ENCODE data around the gene NELFE.
"Not testable (repeated sequence)": the region's sequence is repeated elsewhere in the genome, so short reads cannot be mapped to it uniquely, and the experiment has no call there.

NELFE gene

GRCh38 chr6:31948306-31948705 lies 10.5 kb downstream of the NELFE start:
- DNase-seq = no peak

GRCh38 chr6:31947864-31948263 lies 10.9 kb downstream of the NELFE start:
- DNase-seq = no peak

- no peak for DNase-seq
Measured at GRCh38 chr6:31947070-31947675, 11.6 kb downstream of the NELFE start.

GRCh38 chr6:31946370-31946885 lies 12.3 kb downstream of the NELFE start:
- no peak for DNase-seq

- DNase-seq = peak; percentile 80
Measured at GRCh38 chr6:31945507-31946369, 13.0 kb downstream of the NELFE start, which contains the start of gene CFB. Gene CFB, plus strand, starts transcription at chr6:31946095. Its CDS starts 127 bp downstream, at chr6:31946222.

GRCh38 chr6:31945154-31945506 lies 13.6 kb downstream of the NELFE start:
- DNase-seq = no peak

- no peak for DNase-seq
Measured at GRCh38 chr6:31943742-31944141, 15.0 kb downstream of the NELFE start.

GRCh38 chr6:31940256-31940664 lies 18.5 kb downstream of the NELFE start:
- DNase-seq = peak; percentile 29

GRCh38 chr6:31935823-31936222 lies 22.9 kb downstream of the NELFE start:
- DNase-seq = no peak

- DNase-seq = no peak
Measured at GRCh38 chr6:31935021-31935420, 23.8 kb downstream of the NELFE start.

GRCh38 chr6:31933537-31933936 lies 25.2 kb downstream of the NELFE start:
- no peak for DNase-seq

- DNase-seq = not testable (repeated sequence)
Measured at GRCh38 chr6:31932137-31932536, 26.6 kb downstream of the NELFE start.

- no peak for DNase-seq
Measured at GRCh38 chr6:31930962-31931361, 27.8 kb downstream of the NELFE start.

GRCh38 chr6:31928672-31928939 lies 30.2 kb downstream of the NELFE start:
- no peak for DNase-seq

GRCh38 chr6:31927863-31928671 lies 30.7 kb downstream of the NELFE start:
- no peak for DNase-seq

GRCh38 chr6:31927242-31927862 lies 31.4 kb downstream of the NELFE start, which contains the start of gene C2:
Gene C2, plus strand, starts transcription at chr6:31927717. Its CDS starts 36 bp downstream, at chr6:31927753.
- no peak for DNase-seq

GRCh38 chr6:31922942-31923341 lies 35.8 kb downstream of the NELFE start:
- DNase-seq = no peak

GRCh38 chr6:31920811-31921210 lies 38.0 kb downstream of the NELFE start:
- DNase-seq = no peak

GRCh38 chr6:31919624-31920303 lies 39.0 kb downstream of the NELFE start:
- no peak for DNase-seq

GRCh38 chr6:31918069-31918720 lies 40.6 kb downstream of the NELFE start:
- DNase-seq = no peak

GRCh38 chr6:31915756-31916155 lies 43.0 kb downstream of the NELFE start:
- no peak for DNase-seq

- DNase-seq = no peak
Measured at GRCh38 chr6:31915351-31915750, 43.4 kb downstream of the NELFE start.
